Caco-2 (cell line): ENCODE results near the gene BLOC1S4. TPM values are rescaled to one million over a fixed set of nuclear protein-coding genes. Genes with fewer than 3 reads are reported as not detected.

Experiments used
- BruUV-seq: library from RNA; stranded (reverse); fragments of 400-500 nt; replicated peaks from 2 replicates; lab custom pipeline; 2021; lab: Mats Ljungman, UMichigan
- CTCF ChIA-PET: fragments of 300-600 bp; sonication (Branson Sonifier 250); formaldehyde crosslinking; loops from one replicate; lab custom pipeline; 2022; ENCODE audit warnings: antibody characterized with exemption; lab: Charles Lee
- POLR2A ChIA-PET: fragments of 300-600 bp; sonication (Branson Sonifier 250); formaldehyde crosslinking; loops from one replicate; lab custom pipeline; 2022; ENCODE audit warnings: antibody characterized with exemption; lab: Charles Lee
- DNase-seq, 2 experiments: peaks; one replicate each; pipeline versions ENCODE4 v3.0.0 to v3.0.0-alpha.2; 2020 to 2022
- H3K27me3 ChIP-seq: replicated peaks from 2 replicates; pipeline ENCODE4 v1.6.0; 2011; ENCODE audit warnings: low read length; ENCODE audit not compliant: control insufficient read depth, insufficient read depth
- H3K36me3 ChIP-seq: 2 replicates; pipeline ENCODE4 v1.5.1; 2011; ENCODE audit warnings: low read length; ENCODE audit not compliant: control insufficient read depth, insufficient read depth
- H3K4me1 ChIP-seq: fragments of 250-450 bp; sonication (Bioruptor Pico); 2 replicates; pipeline ENCODE4 v1.5.1; 2020; ENCODE audit warnings: mild to moderate bottlenecking
- H3K4me3 ChIP-seq: 2 replicates; pipeline ENCODE4 v1.5.1; 2011; ENCODE audit warnings: low read depth, mild to moderate bottlenecking, control low read depth, low read length
- H3K9me3 ChIP-seq: fragments of 250-450 bp; sonication (Bioruptor Pico); 2 replicates; pipeline ENCODE4 v1.5.1; 2020; ENCODE audit warnings: mild to moderate bottlenecking, moderate library complexity
- H3K27ac Mint-ChIP-seq: one replicate; pipeline ENCODE4 v1.8.0; 2022; ENCODE audit warnings: mixed read lengths; ENCODE audit not compliant: unreplicated experiment
- H3K27me3 Mint-ChIP-seq: one replicate; pipeline ENCODE4 v1.8.0; 2022; ENCODE audit warnings: mixed read lengths; ENCODE audit not compliant: insufficient read depth, unreplicated experiment
- H3K36me3 Mint-ChIP-seq: one replicate; pipeline ENCODE4 v1.8.0; 2022; ENCODE audit warnings: mild to moderate bottlenecking, mixed read lengths; ENCODE audit not compliant: insufficient read depth, unreplicated experiment
- H3K4me1 Mint-ChIP-seq: one replicate; pipeline ENCODE4 v1.8.0; 2022; ENCODE audit warnings: low read depth, mixed read lengths; ENCODE audit not compliant: unreplicated experiment
- H3K4me3 Mint-ChIP-seq: one replicate; pipeline ENCODE4 v1.8.0; 2022; ENCODE audit warnings: mild to moderate bottlenecking, moderate library complexity, mixed read lengths; ENCODE audit not compliant: unreplicated experiment
- H3K9me3 Mint-ChIP-seq: one replicate; pipeline ENCODE4 v1.8.0; 2022; ENCODE audit warnings: mixed read lengths; ENCODE audit not compliant: unreplicated experiment
- CTCF ChIP-seq, 2 experiments: fragments of 200-600 bp in 1 of 2; IDR thresholded peaks; 1 replicate in 1 of 2; 2 replicates in 1 of 2; pipeline versions ENCODE4 v1.5.1 to v1.8.0; 2011 to 2022; ENCODE audit warnings: antibody characterized with exemption in 1 of 2, control low read depth in 1 of 2, inconsistent platforms in 1 of 2, low read depth in 1 of 2, low read length in 1 of 2, mild to moderate bottlenecking in 1 of 2, moderate library complexity in 1 of 2; ENCODE audit not compliant: insufficient read depth in 1 of 2, severe bottlenecking in 1 of 2, unreplicated experiment in 1 of 2
- intact Hi-C: fragments of 100-400 bp; cut with micrococcal nuclease; formaldehyde crosslinking; loops from one replicate; pipeline ENCODE4 v1.10.0; 2022; ENCODE audit not compliant: unreplicated experiment
- total RNA-seq: library from RNA; stranded (reverse); gene quantifications from 2 replicates; pipeline ENCODE4 v1.2.3, GENCODE V29; 2022

The BLOC1S4 gene
- total RNA-seq, 1 experiment from 2014 or later: 17.2 TPM

- Histone ChIP-seq H3K27me3 (no peaks in the 10 kb centered on the region), H3K9me3 (no peaks in the 10 kb centered on the region), H3K4me3 (peak overlapping the region; percentile 89), H3K36me3 (peaks cover 5% of the 10 kb centered on the region), H3K4me1 (peaks cover 16% of the 10 kb centered on the region)
- Mint-ChIP-seq H3K4me3 (peak overlapping the region; percentile 84), H3K27me3 (no peaks in the 10 kb centered on the region), H3K36me3 (peaks cover 55% of the 10 kb centered on the region), H3K9me3 (no peaks in the 10 kb centered on the region), H3K27ac (peak overlapping the region; percentile 93), H3K4me1 (peaks cover 18% of the 10 kb centered on the region)
- DNase-seq: peak; percentile 94 to 95
- intact Hi-C loops: loop anchor here (1.0 kb wide), 3 partner anchors 15 to 42 kb away; partner anchors contain the start of gene BLOC1S4
- TF ChIP-seq CTCF (IDR thresholded peaks at IDR 0.05; ENCODE audit: insufficient read depth in 1 of 2, low read depth in 1 of 2, low read length in 1 of 2, severe bottlenecking in 1 of 2, unreplicated experiment in 1 of 2): no peak
- ChIA-PET POLR2A (interaction anchor here (0.6 to 1.9 kb wide), 10 partner anchors 10 to 99 kb away, joined by 3 to 14 read pairs (median 4); partner anchors contain the start of genes MAN2B2, MRFAP1 and MRFAP1L1), CTCF (interaction anchor here (0.6 to 3.1 kb wide), 8 partner anchors 15 to 1314 kb away, joined by 3 to 60 read pairs (median 4); partner anchors contain the start of gene MAN2B2)
- BruUV-seq: TSS peak; percentile 69
These were observed 42.1 kb upstream of the BLOC1S4 start for GRCh38 chr4:6673660-6674499.

GRCh38 chr4:6674500-6675149 lies 41.3 kb upstream of the BLOC1S4 start:
- Mint-ChIP-seq H3K4me1 (peaks cover 18% of the 10 kb centered on the region), H3K36me3 (peaks cover 50% of the 10 kb centered on the region), H3K27me3 (no peaks in the 10 kb centered on the region), H3K4me3 (peak overlapping the region; percentile 84), H3K9me3 (no peaks in the 10 kb centered on the region), H3K27ac (peak overlapping the region; percentile 93)
- intact Hi-C loops: loop anchor here (1.0 kb wide), 3 partner anchors 15 to 42 kb away; partner anchors contain the start of gene BLOC1S4
- Histone ChIP-seq H3K4me3 (peak overlapping the region; percentile 89), H3K4me1 (peaks cover 16% of the 10 kb centered on the region), H3K9me3 (no peaks in the 10 kb centered on the region), H3K36me3 (peaks cover 5% of the 10 kb centered on the region), H3K27me3 (no peaks in the 10 kb centered on the region)
- POLR2A ChIA-PET: interaction anchor here (0.6 to 1.9 kb wide), 5 partner anchors 13 to 100 kb away, joined by 3 to 7 read pairs (median 3); partner anchors contain the start of genes MAN2B2 and MRFAP1L1
- peak; percentile 67 to 70 for TF ChIP-seq CTCF (IDR thresholded peaks at IDR 0.05; ENCODE audit: insufficient read depth in 1 of 2, low read depth in 1 of 2, low read length in 1 of 2, severe bottlenecking in 1 of 2, unreplicated experiment in 1 of 2)
- CTCF ChIA-PET: interaction anchor here (0.5 to 3.1 kb wide), 10 partner anchors 14 to 294 kb away, joined by 3 to 60 read pairs (median 4); partner anchors contain the start of genes MAN2B2 and MRFAP1L1
- peak; percentile 63 to 64 for DNase-seq
- BruUV-seq: no TSS peak
